DND-41 (cell line): Measurements from ENCODE around the gene ASIC1.

Experiments used
- ATAC-seq: fragments of 200-7000 bp; cut with Tn5 transposase; 3 replicates; pipeline ENCODE4 v1.9.1; 2021; ENCODE audit warnings: low read depth; ENCODE audit not compliant: insufficient read depth
- DNase-seq: peaks from one replicate; pipeline ENCODE4 v3.0.0-alpha.2; 2020
- H2AFZ ChIP-seq: 2 replicates; pipeline ENCODE4 v1.6.0; 2012; ENCODE audit warnings: low read depth, low read length
- H3K27ac ChIP-seq: 2 replicates; pipeline ENCODE4 v1.5.1; 2012; ENCODE audit warnings: low read length, inconsistent platforms
- H3K27me3 ChIP-seq: fragments of 200-600 bp; sonication (generic); 2 replicates; pipeline ENCODE4 v1.6.0; 2012; ENCODE audit warnings: low read length, mild to moderate bottlenecking, inconsistent platforms; ENCODE audit not compliant: insufficient read depth, poor library complexity
- H3K36me3 ChIP-seq: 2 replicates; pipeline ENCODE4 v1.5.1; 2012; ENCODE audit warnings: low read length, inconsistent platforms; ENCODE audit not compliant: insufficient read depth
- H3K4me1 ChIP-seq: 2 replicates; pipeline ENCODE4 v1.5.1; 2012; ENCODE audit warnings: mild to moderate bottlenecking, low read length; ENCODE audit not compliant: insufficient read depth
- H3K4me2 ChIP-seq: 2 replicates; pipeline ENCODE4 v1.6.0; 2012; ENCODE audit warnings: mild to moderate bottlenecking, moderate library complexity, low read length, inconsistent platforms; ENCODE audit not compliant: insufficient read depth
- H3K4me3 ChIP-seq, 2 experiments: fragments of 200-600 bp in 1 of 2; shearing (Covaris generic) in 1 of 2; 2 replicates each; pipeline ENCODE4 v1.5.1; 2012 to 2016; ENCODE audit warnings: inconsistent platforms in 2 of 2, low read length in 2 of 2, mild to moderate bottlenecking in 2 of 2, low read depth in 1 of 2, moderate library complexity in 1 of 2
- H3K79me2 ChIP-seq: 2 replicates; pipeline ENCODE4 v1.6.0; 2012; ENCODE audit warnings: low read length, inconsistent platforms; ENCODE audit not compliant: insufficient read depth
- H3K9ac ChIP-seq: 2 replicates; pipeline ENCODE4 v1.6.0; 2012; ENCODE audit warnings: low read depth, mild to moderate bottlenecking, inconsistent platforms, low read length, moderate library complexity
- H3K9me3 ChIP-seq: 2 replicates; pipeline ENCODE4 v1.5.1; 2012; ENCODE audit warnings: low read length, moderate library complexity, mild to moderate bottlenecking, inconsistent platforms; ENCODE audit not compliant: insufficient read depth, severe bottlenecking
- H4K20me1 ChIP-seq: 2 replicates; pipeline ENCODE4 v1.6.0; 2012; ENCODE audit warnings: low read length; ENCODE audit not compliant: insufficient read depth
- EZH2 ChIP-seq: IDR thresholded peaks from 3 replicates; pipeline ENCODE4 v1.6.1; 2012; ENCODE audit warnings: borderline replicate concordance, low read depth, mild to moderate bottlenecking, moderate library complexity, low read length, inconsistent platforms; ENCODE audit not compliant: severe bottlenecking
- TF ChIP-seq, protein P1 (sequence below): IDR thresholded peaks from 2 replicates; pipeline ENCODE4 v1.5.1; 2012; ENCODE audit warnings: borderline replicate concordance, low read length, moderate library complexity, mild to moderate bottlenecking; ENCODE audit not compliant: poor library complexity, severe bottlenecking; ENCODE audit errors: extremely low read depth

ASIC1 gene

GRCh38 chr12:50052544-50052943, 4.9 kb upstream of the ASIC1 start:
- no peak for DNase-seq
- no peaks in the 10 kb centered on the region for H3K79me2 ChIP-seq
- no peaks in the 10 kb centered on the region for H3K36me3 ChIP-seq
- H3K27me3 ChIP-seq: peaks cover 35% of the 10 kb centered on the region
- H3K9ac ChIP-seq: no peak overlapping the region
- H2AFZ ChIP-seq: no peak overlapping the region
- H3K4me2 ChIP-seq: no peak overlapping the region
- no peak overlapping the region for H3K27ac ChIP-seq
- peaks cover 8% of the 10 kb centered on the region; the same call in 1 of the 2 replicates for H4K20me1 ChIP-seq
- H3K4me1 ChIP-seq: peaks cover 17% of the 10 kb centered on the region
- H3K9me3 ChIP-seq: no peaks in the 10 kb centered on the region
- H3K4me3 ChIP-seq: no peak overlapping the region
- ATAC-seq: no peak
- no peak for TF ChIP-seq EZH2
- TF ChIP-seq, protein P1, sequence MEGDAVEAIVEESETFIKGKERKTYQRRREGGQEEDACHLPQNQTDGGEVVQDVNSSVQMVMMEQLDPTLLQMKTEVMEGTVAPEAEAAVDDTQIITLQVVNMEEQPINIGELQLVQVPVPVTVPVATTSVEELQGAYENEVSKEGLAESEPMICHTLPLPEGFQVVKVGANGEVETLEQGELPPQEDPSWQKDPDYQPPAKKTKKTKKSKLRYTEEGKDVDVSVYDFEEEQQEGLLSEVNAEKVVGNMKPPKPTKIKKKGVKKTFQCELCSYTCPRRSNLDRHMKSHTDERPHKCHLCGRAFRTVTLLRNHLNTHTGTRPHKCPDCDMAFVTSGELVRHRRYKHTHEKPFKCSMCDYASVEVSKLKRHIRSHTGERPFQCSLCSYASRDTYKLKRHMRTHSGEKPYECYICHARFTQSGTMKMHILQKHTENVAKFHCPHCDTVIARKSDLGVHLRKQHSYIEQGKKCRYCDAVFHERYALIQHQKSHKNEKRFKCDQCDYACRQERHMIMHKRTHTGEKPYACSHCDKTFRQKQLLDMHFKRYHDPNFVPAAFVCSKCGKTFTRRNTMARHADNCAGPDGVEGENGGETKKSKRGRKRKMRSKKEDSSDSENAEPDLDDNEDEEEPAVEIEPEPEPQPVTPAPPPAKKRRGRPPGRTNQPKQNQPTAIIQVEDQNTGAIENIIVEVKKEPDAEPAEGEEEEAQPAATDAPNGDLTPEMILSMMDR: no peak

GRCh38 chr12:50052964-50053363, 4.4 kb upstream of the ASIC1 start:
- Histone ChIP-seq H3K4me2 (no peak overlapping the region), H3K27ac (no peak overlapping the region), H3K36me3 (no peaks in the 10 kb centered on the region), H3K4me3 (no peak overlapping the region), H4K20me1 (peaks cover 8% of the 10 kb centered on the region; the same call in 1 of the 2 replicates), H3K79me2 (no peaks in the 10 kb centered on the region), H3K27me3 (peaks cover 39% of the 10 kb centered on the region), H3K9me3 (no peaks in the 10 kb centered on the region), H3K4me1 (peaks cover 17% of the 10 kb centered on the region), H3K9ac (no peak overlapping the region), H2AFZ (no peak overlapping the region)
- TF ChIP-seq, protein P1: no peak
- no peak for TF ChIP-seq EZH2
- ATAC-seq (no peak), DNase-seq (no peak)

DNA sequence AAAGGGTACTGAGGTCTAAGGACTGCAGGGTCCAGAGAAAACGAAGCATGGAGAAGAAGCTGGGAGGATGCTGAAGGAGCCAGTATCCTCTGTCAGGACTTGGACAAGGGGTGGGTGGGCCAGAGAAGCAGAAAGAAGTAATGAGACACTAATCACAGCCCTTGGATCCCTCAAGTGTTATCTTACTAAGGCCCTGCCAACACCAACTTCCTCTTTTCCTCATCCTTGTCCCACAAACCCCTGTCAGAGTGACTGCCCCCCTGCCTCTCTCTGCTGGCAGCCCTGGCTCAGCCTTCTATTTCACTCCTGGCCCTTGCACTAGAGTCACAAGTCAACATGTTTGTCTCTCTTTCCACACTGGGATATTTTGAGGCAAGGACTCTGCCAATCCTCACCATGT, 3.8 kb upstream of the ASIC1 start:
- Histone ChIP-seq H3K36me3 (no peaks in the 10 kb centered on the region), H3K4me1 (peaks cover 22% of the 10 kb centered on the region), H3K4me3 (no peak overlapping the region), H3K9ac (no peak overlapping the region), H3K4me2 (no peak overlapping the region), H4K20me1 (peaks cover 8% of the 10 kb centered on the region; the same call in 1 of the 2 replicates), H2AFZ (no peak overlapping the region), H3K79me2 (no peaks in the 10 kb centered on the region), H3K27me3 (peaks cover 41% of the 10 kb centered on the region), H3K27ac (no peak overlapping the region), H3K9me3 (no peaks in the 10 kb centered on the region)
- DNase-seq (no peak), ATAC-seq (no peak)
- TF ChIP-seq, protein P1: no peak
- no peak for TF ChIP-seq EZH2
